ENCODE data around the gene ZCCHC2. TPM values are rescaled to one million over a fixed set of nuclear protein-coding genes. Genes with fewer than 3 reads are reported as not detected.

ZCCHC2 gene
- total and polyA plus RNA-seq, 2 of the 8 experiments (the other 6 are each of a cell fraction or from before 2014, with no cell fraction given): 13.5 to 18.6 TPM

GRCh38 chr18:62514570-62514969 is 8.3 kb upstream of the ZCCHC2 start:
- FAIRE-seq (no peak), DNase-seq (ENCODE audit: low read depth in 1 of 2, low spot score in 2 of 2) (no peak)
- Histone ChIP-seq H3K27ac (ENCODE audit: low read depth, low read length) (no peak overlapping the region), H2AFZ (ENCODE audit: low read length) (no peak overlapping the region), H3K18ac (ENCODE audit: extremely low read depth, low read length) (no peak overlapping the region), H3K56ac (replicated peaks; ENCODE audit: insufficient read length, low read depth, low read length) (no peak overlapping the region), H4K5ac (ENCODE audit: insufficient read length, low read depth, low read length) (no peak overlapping the region), H3K27me3 (replicated peaks in 1 of 4; ENCODE audit: control insufficient read depth in 3 of 4, extremely low read depth in 1 of 4, insufficient read depth in 3 of 4, low read length in 3 of 4) (no peaks in the 10 kb centered on the region), H4K8ac (ENCODE audit: extremely low read depth, insufficient read depth, low read length) (no peak overlapping the region), H3K23ac (ENCODE audit: insufficient read length) (no peak overlapping the region), H3K4ac (replicated peaks; ENCODE audit: insufficient read length, low read depth, low read length) (no peak overlapping the region), H2BK12ac (ENCODE audit: low read depth, low read length) (no peak overlapping the region), H3K9ac (replicated peaks in 1 of 4; ENCODE audit: extremely low read depth in 1 of 4, low read depth in 3 of 4, low read length in 3 of 4) (no peak overlapping the region), H3K14ac (ENCODE audit: insufficient read length) (no peak overlapping the region), H3K79me2 (ENCODE audit: control insufficient read depth in 1 of 2, insufficient read depth in 2 of 2, low read length in 2 of 2) (no peaks in the 10 kb centered on the region), H3K9me3 (ENCODE audit: insufficient read depth in 2 of 2, low read depth in 1 of 2, low read length in 1 of 2) (no peaks in the 10 kb centered on the region), H2BK120ac (replicated peaks; ENCODE audit: low read depth, low read length) (no peak overlapping the region), H4K91ac (replicated peaks; ENCODE audit: insufficient read length, low read length) (no peak overlapping the region), H3K36me3 (ENCODE audit: control insufficient read depth in 2 of 4, insufficient read depth in 4 of 4, low read length in 3 of 4) (no peaks in the 10 kb centered on the region), H3K79me1 (ENCODE audit: low read depth, low read length) (no peaks in the 10 kb centered on the region), H3K23me2 (ENCODE audit: low read depth, low read length) (no peaks in the 10 kb centered on the region), H2AK5ac (ENCODE audit: low read depth, low read length) (no peak overlapping the region), H2BK20ac (ENCODE audit: low read length) (no peak overlapping the region), H2BK15ac (ENCODE audit: low read length) (no peak overlapping the region), H2BK5ac (ENCODE audit: low read depth, low read length) (no peak overlapping the region), H4K20me1 (replicated peaks in 1 of 2; ENCODE audit: control insufficient read depth in 1 of 2, insufficient read depth in 2 of 2, low read length in 2 of 2) (no peaks in the 10 kb centered on the region), H3K4me1 (replicated peaks in 1 of 4; ENCODE audit: control insufficient read depth in 3 of 4, insufficient read depth in 4 of 4, low read length in 3 of 4) (no peaks in the 10 kb centered on the region), H3K4me3 (ENCODE audit: extremely low read depth in 1 of 4, insufficient read depth in 2 of 4, low read depth in 3 of 4, low read length in 4 of 4) (no peak overlapping the region), H3K4me2 (ENCODE audit: insufficient read depth in 1 of 2, low read depth in 2 of 2, low read length in 2 of 2) (no peak overlapping the region)
- ChIA-PET POLR2A (ENCODE audit: partially characterized antibody) (no interaction called here), CTCF (ENCODE audit: partially characterized antibody) (no interaction called here)
- TF ChIP-seq GTF2F1 (IDR thresholded peaks at IDR 0.05; ENCODE audit: borderline replicate concordance, low read depth, low read length) (no peak), POU5F1 (IDR thresholded peaks at IDR 0.05; ENCODE audit: low read depth, low read length) (no peak), EP300 (IDR thresholded peaks at IDR 0.05; ENCODE audit: borderline replicate concordance in 1 of 2, low read depth in 2 of 2, low read length in 2 of 2) (no peak), PHF8 (conservative IDR thresholded peaks at IDR 0.05; ENCODE audit: low read depth, low read length) (no peak), CREB1 (IDR thresholded peaks at IDR 0.05) (no peak), USF2 (IDR thresholded peaks at IDR 0.05; ENCODE audit: low read length) (no peak), CHD2 (IDR thresholded peaks at IDR 0.05; ENCODE audit: low read length) (no peak), TAF7 (optimal IDR thresholded peaks at IDR 0.05; ENCODE audit: borderline replicate concordance, low read depth, low read length) (no peak), SAP30 (IDR thresholded peaks at IDR 0.05; ENCODE audit: insufficient read depth, insufficient replicate concordance, low read length) (no peak)
